ENCODE data around the gene UBE2D2.

UBE2D2 gene

DNA sequence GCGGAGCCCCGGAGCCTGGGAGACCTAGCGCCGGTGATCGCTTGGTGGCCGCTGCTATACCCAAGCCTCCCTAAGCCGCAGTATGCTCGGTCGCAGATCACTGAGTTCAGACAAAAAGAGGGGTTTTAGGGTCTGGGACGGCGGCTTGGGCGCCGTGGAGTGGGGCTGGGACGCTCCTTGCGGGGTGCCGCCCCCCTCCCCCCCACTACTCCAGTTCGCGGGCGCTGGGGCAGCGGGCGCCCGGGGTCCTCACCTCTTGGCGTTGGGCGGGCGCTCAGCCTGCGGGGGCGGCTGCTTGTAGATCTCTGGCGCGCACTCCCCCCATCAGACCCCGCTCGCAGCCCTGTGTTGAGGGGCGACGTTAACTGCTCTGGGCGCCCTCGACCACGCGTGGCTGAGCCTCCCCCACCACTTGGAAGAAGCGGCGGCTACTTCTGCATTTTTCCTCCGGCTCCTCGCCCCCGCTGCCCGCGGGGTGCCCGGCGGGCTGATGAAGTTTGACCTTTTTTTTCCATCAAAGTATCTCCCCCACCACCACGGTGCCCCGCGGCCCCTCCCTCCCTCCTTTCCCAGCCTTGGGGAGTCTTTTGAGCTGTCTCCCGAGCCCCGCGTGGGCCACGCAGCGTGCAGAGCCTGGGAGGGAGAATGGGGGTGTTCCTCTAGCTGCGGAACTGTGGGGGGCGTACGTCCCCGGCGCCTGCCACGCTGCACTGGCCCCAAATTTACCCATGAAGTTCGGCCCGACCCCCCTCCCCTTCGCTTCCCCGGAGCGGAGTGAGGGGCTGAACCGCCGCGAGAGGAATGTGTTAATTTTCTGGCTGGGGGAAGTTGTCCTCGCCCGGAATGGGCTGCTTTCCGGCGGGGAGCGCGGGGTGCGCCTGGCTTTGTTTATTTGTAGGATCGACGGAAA, 88.2 kb downstream of the UBE2D2 start:
- DNase-seq = peak; percentile 75

DNA sequence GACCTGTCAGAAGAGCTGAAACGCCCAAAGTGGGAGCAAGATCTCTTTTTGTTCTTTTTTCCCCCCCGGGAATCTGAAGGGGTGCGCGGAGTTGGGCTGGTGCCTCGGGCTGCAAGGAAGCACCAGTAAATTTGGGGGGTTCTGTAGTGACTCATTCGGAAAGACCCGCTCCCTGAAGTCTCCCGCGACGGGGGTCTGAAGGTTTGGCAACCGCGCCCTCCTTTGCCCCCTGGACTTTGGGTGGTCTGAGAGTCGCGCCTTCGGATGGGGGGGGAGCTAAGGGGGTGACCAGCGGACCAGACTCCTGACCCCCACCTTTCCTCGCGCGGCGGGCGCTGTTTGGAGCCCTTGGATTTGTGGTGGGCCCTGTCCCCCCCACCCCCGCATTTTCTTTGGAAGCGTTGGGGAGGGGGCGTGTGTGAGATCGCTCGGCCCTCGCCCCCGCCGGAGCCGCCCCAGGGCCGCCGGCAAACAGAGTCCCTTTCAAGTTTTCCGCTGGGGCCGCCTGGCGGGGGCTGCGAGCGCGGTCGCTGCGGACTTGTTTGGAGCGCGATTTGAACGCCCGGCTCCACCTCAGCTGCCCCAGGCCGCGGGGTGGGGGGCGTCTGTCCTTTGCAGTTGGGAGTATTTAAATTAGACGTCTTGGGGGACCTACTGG, 89.0 kb downstream of the UBE2D2 start:
- no peak for DNase-seq

DNA sequence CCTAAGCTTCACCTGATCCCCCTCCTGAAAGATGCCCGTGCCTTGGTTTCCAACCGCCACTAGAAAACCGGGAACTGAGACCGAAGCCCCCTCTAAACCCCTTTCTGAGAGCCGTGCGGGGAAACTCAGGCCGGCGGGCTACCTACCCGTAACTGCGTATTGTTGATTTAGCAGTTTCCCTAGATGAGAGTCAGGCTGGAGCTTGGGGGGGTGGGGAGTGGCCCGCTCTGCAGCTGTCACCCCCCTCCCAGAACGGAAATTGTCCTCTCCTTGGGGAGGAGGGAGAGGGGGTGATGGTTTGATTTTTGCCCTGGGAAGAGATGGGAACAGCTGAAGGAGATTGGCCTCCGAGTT, 89.5 kb downstream of the UBE2D2 start:
- DNase-seq = no peak

GRCh38 chr5:139651043-139651834, 90.1 kb downstream of the UBE2D2 start:
- DNase-seq = peak; percentile 73

DNA sequence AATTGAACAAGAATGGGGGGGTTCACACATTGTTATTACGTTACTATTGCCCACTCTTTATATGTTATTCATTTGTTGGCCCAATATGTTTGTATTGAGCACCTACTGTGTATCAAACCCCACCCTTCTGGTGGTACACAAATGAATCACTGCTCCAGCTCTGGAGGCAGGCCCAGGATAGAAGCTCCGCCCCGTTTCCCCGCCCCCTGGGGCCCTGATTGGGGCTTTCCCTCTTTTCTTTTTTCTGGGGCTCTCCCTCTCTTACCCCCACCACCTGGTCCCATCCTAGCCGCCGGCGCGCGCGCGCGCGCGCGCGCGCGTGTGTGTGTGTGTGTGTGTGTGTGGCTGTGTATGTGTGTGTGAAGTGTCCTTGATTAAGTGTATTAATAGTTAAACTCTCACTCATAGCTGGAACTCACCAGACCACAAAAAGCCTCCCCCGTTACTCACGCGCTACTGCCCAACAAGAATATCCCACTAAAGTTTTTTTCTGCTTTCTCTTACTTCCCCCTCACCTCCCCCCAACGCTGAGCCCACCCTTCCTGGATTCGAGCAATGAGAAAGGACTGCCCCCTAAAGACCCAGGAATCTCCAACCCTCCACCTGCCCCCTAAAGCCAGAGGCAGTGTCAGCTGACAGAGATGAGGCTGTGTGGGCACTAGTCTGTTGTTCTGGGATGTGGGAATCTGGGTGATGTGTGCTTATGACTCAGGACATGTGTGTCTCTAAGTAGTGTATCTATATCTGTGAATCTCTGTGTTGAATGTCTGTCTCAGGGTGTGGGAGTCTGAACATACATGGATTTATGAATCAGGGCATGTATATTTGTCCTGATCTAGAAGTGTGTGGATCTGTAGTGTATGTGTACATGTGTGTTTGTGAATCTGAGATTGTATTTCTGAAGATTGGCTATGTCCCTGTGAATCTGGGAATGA, 91.0 kb downstream of the UBE2D2 start:
- peak; percentile 89 for DNase-seq

- DNase-seq = peak; percentile 69
These were observed 91.7 kb downstream of the UBE2D2 start for GRCh38 chr5:139652788-139653241.

- DNase-seq = no peak
These were observed 92.5 kb downstream of the UBE2D2 start for GRCh38 chr5:139653616-139654015.

GRCh38 chr5:139654464-139654863, 93.3 kb downstream of the UBE2D2 start:
- no peak for DNase-seq

DNA sequence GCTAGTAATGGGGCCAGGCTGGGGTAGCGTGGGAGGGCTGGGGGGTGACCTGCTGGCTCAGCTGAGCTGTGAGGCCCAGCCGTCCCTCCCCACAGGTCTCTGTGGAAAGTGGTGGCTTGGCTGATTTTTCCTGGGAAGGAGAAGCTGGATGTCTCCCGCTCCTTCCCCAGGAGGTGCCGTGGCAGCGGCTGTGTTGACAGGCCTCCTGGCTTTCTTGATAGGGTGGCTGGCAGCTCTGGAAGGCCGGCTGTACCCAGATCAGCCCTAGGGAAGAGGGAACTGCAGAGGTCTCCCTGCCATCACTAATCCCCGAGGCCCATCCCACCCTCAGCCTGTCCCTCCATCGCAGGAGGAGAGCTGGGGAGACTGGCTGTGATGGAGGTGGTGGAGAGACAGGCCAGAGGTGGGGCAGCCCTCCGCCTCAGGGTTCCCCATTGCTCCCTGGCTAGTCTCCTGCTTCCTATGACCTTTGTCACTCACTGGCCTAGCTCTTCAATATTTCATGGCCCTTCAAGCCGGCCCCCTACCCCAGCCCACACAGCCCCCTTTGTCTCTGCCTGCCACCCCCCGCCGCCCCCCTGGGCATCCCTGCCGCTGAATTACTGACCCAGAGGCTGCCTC, 93.8 kb downstream of the UBE2D2 start:
- no peak for DNase-seq

DNA sequence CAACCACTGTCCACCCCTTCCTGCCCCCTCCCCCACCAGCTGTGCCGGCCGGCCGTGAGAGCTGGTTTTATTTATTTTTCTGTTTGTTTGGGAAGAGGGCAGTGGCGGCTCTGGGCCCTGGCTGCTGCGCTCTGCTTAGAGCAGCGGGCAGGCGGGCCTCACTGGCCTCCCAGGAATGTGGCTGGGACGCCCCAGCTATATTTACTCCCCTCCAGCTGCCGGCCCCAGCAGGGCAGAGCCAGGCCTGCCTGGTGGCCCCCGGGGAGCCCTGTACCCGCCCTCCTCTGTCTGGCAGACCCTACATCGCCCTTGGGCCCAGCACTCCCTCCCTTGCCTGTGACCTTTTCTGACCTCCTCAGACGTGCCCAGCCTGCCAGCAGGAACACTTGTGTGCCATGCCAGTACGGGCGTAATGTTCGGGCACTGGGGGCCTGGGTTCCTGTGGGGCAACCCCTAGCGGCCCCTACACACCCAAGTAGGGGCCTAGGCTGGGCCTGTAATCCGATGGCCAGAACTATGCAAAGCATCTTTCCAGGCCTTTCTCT, 94.7 kb downstream of the UBE2D2 start:
- no peak for DNase-seq

DNA sequence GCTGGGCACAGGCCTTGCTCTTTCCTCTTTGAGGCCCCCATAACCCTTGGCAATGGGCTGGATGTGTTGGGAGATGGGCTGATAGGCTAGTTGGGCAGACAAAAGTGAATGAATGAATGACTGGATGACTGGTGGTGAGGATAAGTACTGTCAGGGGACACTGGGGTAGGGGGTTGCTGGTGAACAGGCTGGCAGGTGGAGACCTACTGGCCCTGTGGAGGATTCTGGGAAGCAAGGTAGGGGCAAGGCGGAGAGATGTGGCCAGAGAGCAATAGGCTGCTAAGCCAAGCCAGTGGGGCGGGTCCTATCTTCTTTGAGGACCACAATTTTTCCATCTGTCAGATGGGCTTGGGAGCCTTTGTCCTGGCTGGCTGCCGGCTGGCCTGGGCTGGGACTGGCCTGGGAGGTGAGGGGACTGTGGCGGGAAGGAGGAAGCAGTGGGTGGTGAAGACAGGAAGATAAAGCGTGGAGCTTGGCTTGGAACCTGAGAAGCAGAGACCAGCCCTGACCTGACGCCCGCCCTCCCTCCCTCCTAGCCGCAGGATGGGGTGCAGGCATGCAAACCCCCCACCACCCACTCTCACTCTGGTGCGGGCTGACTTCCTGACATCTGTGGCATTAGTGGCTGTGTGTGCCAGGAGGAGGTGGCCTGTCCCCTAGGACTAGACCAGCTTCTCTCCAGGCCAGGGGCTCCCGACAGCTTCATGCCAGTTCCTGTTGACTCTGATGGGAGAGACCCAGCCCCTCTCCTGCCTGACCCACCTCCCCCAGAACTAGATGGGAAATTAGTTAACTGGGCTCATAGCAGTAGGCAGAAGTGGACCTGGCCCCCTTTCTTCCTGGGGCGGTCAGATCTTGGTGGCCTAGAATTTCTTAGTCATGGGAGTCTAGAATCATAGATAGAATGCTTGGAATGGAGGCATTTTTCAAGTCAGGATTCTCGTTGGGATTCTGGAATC, 96.5 kb downstream of the UBE2D2 start:
- no peak for DNase-seq

- no peak for DNase-seq
These were observed 97.4 kb downstream of the UBE2D2 start for GRCh38 chr5:139658501-139658927.

GRCh38 chr5:139658928-139659667, 98.0 kb downstream of the UBE2D2 start:
- DNase-seq = peak; percentile 65

- no peak for DNase-seq
These were observed 98.6 kb downstream of the UBE2D2 start for GRCh38 chr5:139659695-139660101.

DNA sequence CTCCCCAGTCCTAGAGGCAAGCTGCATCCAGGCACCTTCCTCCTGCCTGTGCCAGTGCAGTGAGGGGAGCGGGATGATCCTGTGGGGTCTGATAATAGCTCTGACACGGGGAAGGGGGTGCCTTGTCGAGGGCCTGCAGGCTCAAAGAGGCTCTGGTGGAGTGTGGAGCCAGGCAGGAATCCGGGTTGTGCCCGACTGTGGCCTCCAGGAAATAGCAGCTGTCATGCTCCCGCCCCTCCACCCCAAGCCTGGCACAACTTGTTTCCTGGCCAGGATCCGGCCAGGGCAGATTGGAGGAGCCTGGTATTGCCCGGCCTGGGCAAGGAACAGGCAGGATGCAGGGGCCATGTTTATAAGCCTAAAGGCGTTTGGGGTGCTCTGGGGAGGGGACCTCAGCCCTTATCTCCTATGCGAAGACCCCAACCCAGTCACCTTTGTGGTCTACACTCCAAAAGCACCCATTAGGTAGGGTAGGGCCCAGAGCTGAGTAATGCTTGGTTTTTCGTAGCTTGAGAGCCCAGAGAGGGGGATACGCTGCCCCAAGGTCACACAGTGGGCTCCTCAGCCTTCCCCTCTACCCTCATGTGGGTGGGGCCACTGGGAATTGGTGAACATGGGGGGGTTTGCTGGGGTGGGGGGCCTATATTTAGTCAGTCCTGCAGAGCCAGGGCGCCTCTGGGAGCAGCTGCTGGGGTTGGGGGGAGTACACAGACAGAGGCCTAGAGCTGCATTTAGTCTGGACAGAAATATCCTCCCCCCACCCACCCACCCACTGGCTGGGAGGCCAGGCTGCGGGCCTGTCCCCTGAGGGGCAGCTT, 99.2 kb downstream of the UBE2D2 start:
- DNase-seq = no peak

GRCh38 chr5:139660923-139661814, 100.0 kb downstream of the UBE2D2 start:
- DNase-seq = peak; percentile 91

GRCh38 chr5:139662617-139663016, 101.5 kb downstream of the UBE2D2 start:
- no peak for DNase-seq
